Natural killer cell treated with Interleukin-12 subunit alpha and Interleukin-12 subunit beta and Interleukin-15 and Interleukin-18, amount 100 ng/mL, for 72 hours (primary cell): ENCODE measurements around the gene RNF212. TPM values are rescaled to one million over a fixed set of nuclear protein-coding genes. Genes with fewer than 3 reads are reported as not detected.
A peak's percentile ranks its signal among the peaks of the same experiment; 100 is the strongest.

Source experiments
- ATAC-seq, 2 donors: fragments of 150-1000 bp; cut with Tn5 transposase in 1 of 2; sonication (Bioruptor Pico), chemical (Tn5 transposase) in 1 of 2; 2 replicates each; pipeline ENCODE4 v1.10.0; 2021
- DNase-seq: peaks from one replicate; pipeline ENCODE4 v3.0.0; 2022; ENCODE audit warnings: low spot score
- H3K27ac Mint-ChIP-seq, 2 donors: 1 replicate in 1 of 2; 2 replicates in 1 of 2; pipeline ENCODE4 v1.8.0; 2022; ENCODE audit warnings: mixed read lengths in 2 of 2, mild to moderate bottlenecking in 1 of 2, moderate library complexity in 1 of 2
- H3K27me3 Mint-ChIP-seq, 2 donors: 1 replicate in 1 of 2; 2 replicates in 1 of 2; pipeline ENCODE4 v1.8.0; 2022; ENCODE audit warnings: mixed read lengths in 2 of 2
- H3K36me3 Mint-ChIP-seq: one replicate; pipeline ENCODE4 v1.8.0; 2022; ENCODE audit warnings: mixed read lengths
- H3K4me1 Mint-ChIP-seq, 2 donors: 1 replicate in 1 of 2; 2 replicates in 1 of 2; pipeline ENCODE4 v1.8.0; 2022; ENCODE audit warnings: low read depth in 2 of 2, mixed read lengths in 2 of 2, mild to moderate bottlenecking in 1 of 2
- H3K4me3 Mint-ChIP-seq: one replicate; pipeline ENCODE4 v1.8.0; 2022; ENCODE audit warnings: mixed read lengths
- H3K9me3 Mint-ChIP-seq: 2 replicates; pipeline ENCODE4 v1.8.0; 2022; ENCODE audit warnings: mixed read lengths
- total RNA-seq, 2 donors: library from RNA; stranded (reverse); gene quantifications; one replicate each; pipeline ENCODE4 v1.2.3, GENCODE V29; 2022

Gene RNF212
- total RNA-seq, 2 donors from 2014 or later = 0.89 to 1.5 TPM

- no peak overlapping the region for H3K4me3 Mint-ChIP-seq
- H3K27me3 Mint-ChIP-seq = peaks cover 8 to 10% of the 10 kb centered on the region in 2 donors
- H3K4me1 Mint-ChIP-seq = peaks cover 4 to 10% of the 10 kb centered on the region in 2 donors
- ATAC-seq = no peak
- DNase-seq = peak; percentile 46
- no peak overlapping the region for H3K27ac Mint-ChIP-seq
- H3K9me3 Mint-ChIP-seq = no peaks in the 10 kb centered on the region
- H3K36me3 Mint-ChIP-seq = no peaks in the 10 kb centered on the region
Observed at GRCh38 chr4:1042352-1043055, 70.9 kb downstream of the RNF212 start.

DNA sequence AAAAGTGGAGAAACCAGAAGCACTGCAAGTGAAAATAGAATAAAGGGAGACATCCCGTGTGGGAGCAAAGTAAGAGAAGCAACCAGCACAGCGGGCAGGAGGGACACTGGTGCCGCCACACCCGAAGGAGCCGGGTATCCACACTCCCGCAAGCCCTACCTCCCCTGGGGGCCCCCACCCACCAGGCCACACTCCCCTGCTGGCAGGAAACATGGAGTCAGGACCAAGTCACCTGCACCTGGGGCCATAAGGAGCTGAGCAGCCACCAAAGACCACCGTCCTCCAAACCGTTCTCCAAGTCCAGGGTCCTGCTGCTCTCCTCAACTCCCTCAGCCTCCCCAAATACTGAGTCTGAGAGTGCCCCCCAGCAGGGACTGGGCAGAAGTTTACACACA, 71.4 kb downstream of the RNF212 start:
- ATAC-seq (no peak), DNase-seq (no peak)
- Mint-ChIP-seq H3K27ac (no peak overlapping the region), H3K36me3 (no peaks in the 10 kb centered on the region), H3K9me3 (no peaks in the 10 kb centered on the region), H3K4me3 (no peak overlapping the region), H3K27me3 (peaks cover 5 to 10% of the 10 kb centered on the region in 2 donors), H3K4me1 (peaks cover 4 to 10% of the 10 kb centered on the region in 2 donors)

- H3K36me3 Mint-ChIP-seq = no peaks in the 10 kb centered on the region
- H3K9me3 Mint-ChIP-seq = no peaks in the 10 kb centered on the region
- H3K27ac Mint-ChIP-seq = no peak overlapping the region
- DNase-seq = no peak
- peaks cover 4 to 7% of the 10 kb centered on the region in 2 donors for H3K4me1 Mint-ChIP-seq
- peaks cover 0 to 8% of the 10 kb centered on the region in 2 donors for H3K27me3 Mint-ChIP-seq
- H3K4me3 Mint-ChIP-seq = no peak overlapping the region
- ATAC-seq = no peak
Observed at GRCh38 chr4:1041147-1041935, 72.0 kb downstream of the RNF212 start.

- Mint-ChIP-seq H3K36me3 (no peaks in the 10 kb centered on the region), H3K27me3 (peaks cover 0 to 8% of the 10 kb centered on the region in 2 donors), H3K4me3 (no peak overlapping the region), H3K4me1 (peaks cover 4 to 7% of the 10 kb centered on the region in 2 donors), H3K9me3 (no peaks in the 10 kb centered on the region), H3K27ac (no peak overlapping the region)
- ATAC-seq (no peak), DNase-seq (no peak)
Observed at GRCh38 chr4:1040344-1041146, 72.8 kb downstream of the RNF212 start.

- H3K27ac Mint-ChIP-seq = no peak overlapping the region
- peaks cover 4 to 7% of the 10 kb centered on the region in 2 donors for H3K4me1 Mint-ChIP-seq
- peaks cover 0 to 6% of the 10 kb centered on the region in 2 donors for H3K27me3 Mint-ChIP-seq
- H3K36me3 Mint-ChIP-seq = no peaks in the 10 kb centered on the region
- no peak for ATAC-seq
- no peak for DNase-seq
- H3K4me3 Mint-ChIP-seq = no peak overlapping the region
- no peaks in the 10 kb centered on the region for H3K9me3 Mint-ChIP-seq
Observed at GRCh38 chr4:1039493-1040343, 73.6 kb downstream of the RNF212 start.

DNA sequence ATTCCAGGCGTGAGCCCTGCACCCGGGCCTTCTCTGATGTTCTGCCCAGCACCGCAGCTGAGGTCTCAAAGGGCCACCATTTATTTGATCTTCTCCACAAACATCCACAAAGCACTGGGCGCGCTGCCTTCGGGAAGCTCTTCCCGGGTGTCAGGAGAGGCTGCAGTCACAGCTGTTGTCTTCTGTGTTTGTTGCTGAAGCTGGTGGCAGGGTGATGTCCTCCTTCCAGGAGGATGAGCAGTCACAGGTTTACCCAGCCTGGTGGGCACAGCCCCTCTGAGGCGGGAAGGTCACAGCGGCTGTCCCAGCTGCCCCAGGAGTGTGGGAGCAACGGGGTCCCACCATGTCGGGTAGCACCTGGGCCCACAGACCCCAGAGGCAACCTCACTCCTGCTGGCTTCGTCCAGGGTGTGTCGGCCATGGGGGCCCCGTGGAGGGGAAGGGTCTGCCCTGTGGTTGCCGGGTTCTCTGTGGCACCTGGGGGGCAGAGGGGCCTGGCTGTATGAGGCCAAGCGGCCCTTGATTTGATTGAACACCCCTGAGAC, 74.3 kb downstream of the RNF212 start:
- H3K9me3 Mint-ChIP-seq = no peaks in the 10 kb centered on the region
- peaks cover 4 to 7% of the 10 kb centered on the region in 2 donors for H3K4me1 Mint-ChIP-seq
- DNase-seq = no peak
- H3K4me3 Mint-ChIP-seq = no peak overlapping the region
- no peak for ATAC-seq
- no peaks in the 10 kb centered on the region for H3K36me3 Mint-ChIP-seq
- no peak overlapping the region for H3K27ac Mint-ChIP-seq
- H3K27me3 Mint-ChIP-seq = peaks cover 0 to 6% of the 10 kb centered on the region in 2 donors

GRCh38 chr4:1036976-1037810, 76.2 kb downstream of the RNF212 start:
- H3K9me3 Mint-ChIP-seq = no peaks in the 10 kb centered on the region
- no peak for DNase-seq
- H3K27ac Mint-ChIP-seq = no peak overlapping the region
- H3K36me3 Mint-ChIP-seq = no peaks in the 10 kb centered on the region
- H3K4me1 Mint-ChIP-seq = no peaks in the 10 kb centered on the region
- H3K27me3 Mint-ChIP-seq = peaks cover 0 to 3% of the 10 kb centered on the region in 2 donors
- H3K4me3 Mint-ChIP-seq = no peak overlapping the region
- ATAC-seq = no peak

DNA sequence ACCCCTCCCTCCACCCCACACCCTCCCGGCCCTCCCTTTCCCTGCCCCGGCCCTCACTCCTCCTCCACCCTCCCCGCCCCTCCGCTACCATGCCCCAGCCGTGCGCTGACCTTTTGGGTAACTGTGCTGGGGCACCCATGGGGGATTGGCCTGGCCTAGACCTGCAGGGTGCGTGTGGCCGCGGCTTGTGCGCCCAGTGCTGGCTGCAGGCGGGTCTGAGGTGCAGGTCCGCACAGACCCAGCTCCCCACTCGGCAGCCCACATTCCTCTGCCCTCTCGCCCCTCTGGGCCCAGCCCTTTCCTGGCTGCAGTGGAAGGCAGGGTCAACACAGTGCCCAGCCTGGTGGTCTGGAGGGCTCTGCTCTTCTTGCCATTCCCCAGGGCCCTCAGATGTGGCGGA, 77.3 kb downstream of the RNF212 start:
- H3K9me3 Mint-ChIP-seq = no peaks in the 10 kb centered on the region
- ATAC-seq (no peak), DNase-seq (no peak)
- H3K27ac Mint-ChIP-seq = no peak overlapping the region
- H3K4me1 Mint-ChIP-seq = no peaks in the 10 kb centered on the region
- no peaks in the 10 kb centered on the region for H3K36me3 Mint-ChIP-seq
- no peak overlapping the region for H3K4me3 Mint-ChIP-seq
- H3K27me3 Mint-ChIP-seq = no peaks in the 10 kb centered on the region

- DNase-seq (no peak), ATAC-seq (no peak)
- Mint-ChIP-seq H3K27me3 (no peaks in the 10 kb centered on the region), H3K4me3 (no peak overlapping the region), H3K36me3 (no peaks in the 10 kb centered on the region), H3K27ac (no peak overlapping the region), H3K9me3 (no peaks in the 10 kb centered on the region), H3K4me1 (no peaks in the 10 kb centered on the region)
Observed at GRCh38 chr4:1035510-1035909, 77.9 kb downstream of the RNF212 start.

DNA sequence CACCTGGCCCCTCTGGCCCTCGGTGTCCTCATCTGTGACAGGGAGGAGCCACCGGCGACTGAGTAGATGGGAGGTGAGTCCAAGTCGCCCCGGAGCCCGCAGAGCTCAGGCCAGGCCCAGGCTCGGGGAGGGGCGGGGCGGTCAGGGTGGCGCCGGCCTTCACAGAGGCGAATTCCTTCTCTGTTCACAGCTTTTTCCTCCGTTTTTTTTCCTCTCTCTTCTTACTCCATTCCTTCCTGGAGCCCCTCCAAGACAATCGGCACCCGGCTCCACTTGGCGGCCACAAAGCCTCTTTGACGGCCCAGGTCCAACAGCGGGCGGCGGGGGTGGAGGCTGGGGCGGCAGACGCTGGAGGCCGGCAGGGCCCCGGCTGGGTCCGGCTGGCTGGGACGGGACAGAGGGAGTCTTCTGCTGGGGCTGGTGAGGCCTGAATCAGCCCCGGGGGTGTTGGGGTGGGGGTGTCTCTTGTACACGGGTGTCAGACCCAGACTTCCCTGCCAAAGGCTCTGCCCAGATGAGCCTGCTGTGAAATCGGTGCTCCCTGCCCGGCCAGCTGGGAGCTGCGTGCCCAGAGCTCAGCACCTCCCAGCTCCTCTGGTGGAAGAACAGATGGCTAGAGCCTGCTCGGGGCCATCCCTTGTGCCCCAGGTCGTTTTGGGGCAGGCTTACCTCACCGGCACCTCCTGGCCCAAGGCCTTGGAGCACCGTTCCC, 79.4 kb downstream of the RNF212 start:
- H3K4me3 Mint-ChIP-seq = no peak overlapping the region
- no peaks in the 10 kb centered on the region for H3K9me3 Mint-ChIP-seq
- H3K27me3 Mint-ChIP-seq = no peaks in the 10 kb centered on the region
- no peaks in the 10 kb centered on the region for H3K36me3 Mint-ChIP-seq
- DNase-seq (no peak), ATAC-seq (no peak)
- no peaks in the 10 kb centered on the region for H3K4me1 Mint-ChIP-seq
- no peak overlapping the region for H3K27ac Mint-ChIP-seq

GRCh38 chr4:1032861-1033260, 80.5 kb downstream of the RNF212 start:
- ATAC-seq = no peak
- Mint-ChIP-seq H3K27ac (no peak overlapping the region), H3K4me1 (no peaks in the 10 kb centered on the region), H3K27me3 (no peaks in the 10 kb centered on the region), H3K36me3 (no peaks in the 10 kb centered on the region), H3K4me3 (no peak overlapping the region), H3K9me3 (no peaks in the 10 kb centered on the region)
- DNase-seq = no peak
